Endometrial microvascular endothelial cells (primary cell): Measurements from ENCODE around the gene TNFRSF12A. TPM values are rescaled to one million over a fixed set of nuclear protein-coding genes. Genes with fewer than 3 reads are reported as not detected.

Experiments
- total RNA-seq: library from RNA; depleted of rRNA; stranded (reverse); fragments of >200 nt; gene quantifications from one replicate; pipeline ENCODE4 v1.2.3, GENCODE V29; 2015; ENCODE audit errors: inconsistent ontology term

TNFRSF12A gene
- total RNA-seq, 1 donor from 2014 or later: 263 TPM

Other genes starting within 250 kb of the TNFRSF12A start
- gene ELOB, start 243.1 kb upstream of the TNFRSF12A start, total RNA-seq: 108 TPM
- not detected for gene PRSS33, start 232.8 kb upstream of the TNFRSF12A start, total RNA-seq
- gene PRSS41, start 221.9 kb upstream of the TNFRSF12A start, total RNA-seq: not detected
- gene PRSS21, start 203.1 kb upstream of the TNFRSF12A start, total RNA-seq: 1.0 TPM
- not detected for gene ZG16B, start 190.1 kb upstream of the TNFRSF12A start, total RNA-seq
- not detected for gene PRSS22, start 162.2 kb upstream of the TNFRSF12A start, total RNA-seq
- 44.1 TPM for gene FLYWCH2, start 137.2 kb upstream of the TNFRSF12A start, total RNA-seq
- gene FLYWCH1, start 108.4 kb upstream of the TNFRSF12A start, total RNA-seq: 42.6 TPM
- not detected for gene KREMEN2, start 56.1 kb upstream of the TNFRSF12A start, total RNA-seq
- gene PAQR4, start 51.0 kb upstream of the TNFRSF12A start, total RNA-seq: 27.3 TPM
- gene PKMYT1, start 39.9 kb upstream of the TNFRSF12A start, total RNA-seq: 32.3 TPM
- gene CLDN9, start 7.4 kb upstream of the TNFRSF12A start, total RNA-seq: not detected
- gene CLDN6, start 2.2 kb upstream of the TNFRSF12A start, total RNA-seq: not detected
- gene HCFC1R1, start 3.6 kb downstream of the TNFRSF12A start, total RNA-seq: 13.2 TPM
- gene THOC6, start 3.7 kb downstream of the TNFRSF12A start, total RNA-seq: 23.8 TPM
- not detected for gene BICDL2, start 16.6 kb downstream of the TNFRSF12A start, total RNA-seq
- gene MMP25, start 26.2 kb downstream of the TNFRSF12A start, total RNA-seq: not detected
- 364 TPM for gene IL32, start 45.3 kb downstream of the TNFRSF12A start, total RNA-seq
- not detected for gene ZSCAN10, start 78.9 kb downstream of the TNFRSF12A start, total RNA-seq
- 16.2 TPM for gene ZNF205, start 92.2 kb downstream of the TNFRSF12A start, total RNA-seq
- gene ZNF213, start 114.7 kb downstream of the TNFRSF12A start, total RNA-seq: 3.5 TPM
- gene OR1F1, start 167.8 kb downstream of the TNFRSF12A start, total RNA-seq: not detected
- 9.8 TPM for gene ZNF200, start 214.8 kb downstream of the TNFRSF12A start, total RNA-seq
- not detected for gene MEFV, start 236.3 kb downstream of the TNFRSF12A start, total RNA-seq